Stimulated activated CD4-positive, alpha-beta T cell treated with anti-CD3 and anti-CD28 coated beads, Interleukin-4, amount 100 ng/mL, for 48 hours (primary cell): ENCODE measurements around the gene PCDHB10.
"Not testable (repeated sequence)": the region's sequence is repeated elsewhere in the genome, so short reads cannot be mapped to it uniquely, and the experiment has no call there.

Experiments used
- DNase-seq, 2 donors: peaks; one replicate each; pipeline ENCODE4 v3.0.0-alpha.2; 2020; ENCODE audit warnings: low read depth in 2 of 2

The PCDHB10 gene

DNA sequence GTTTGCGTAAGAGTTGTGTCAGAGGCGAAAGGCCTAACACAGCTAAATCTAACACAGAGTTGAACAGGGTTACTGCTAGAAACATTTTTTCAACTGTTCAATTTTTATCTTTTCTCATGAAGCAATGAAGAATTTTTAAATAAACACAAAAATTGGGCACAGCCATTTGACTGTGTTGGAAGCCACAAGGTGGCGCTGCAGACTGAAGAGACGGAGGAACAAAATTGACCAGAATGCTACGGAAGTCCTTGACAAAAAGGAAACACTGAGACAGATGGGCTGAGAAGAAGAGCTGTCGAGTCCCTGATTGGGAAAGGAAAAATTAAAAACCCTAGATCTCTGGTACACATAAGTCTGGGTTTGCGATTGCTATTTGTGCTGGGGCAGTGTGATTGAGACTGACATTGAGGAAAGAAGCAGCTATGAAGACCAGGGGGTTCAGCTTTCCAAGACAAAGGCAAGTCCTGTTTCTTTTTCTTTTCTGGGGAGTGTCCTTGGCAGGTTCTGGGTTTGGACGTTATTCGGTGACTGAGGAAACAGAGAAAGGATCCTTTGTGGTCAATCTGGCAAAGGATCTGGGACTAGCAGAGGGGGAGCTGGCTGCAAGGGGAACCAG lies 5.1 kb upstream of the PCDHB10 start, which contains the start of gene PCDHB9:
Gene PCDHB9 (plus strand): TSS at position 265 of the 616 bp plus-strand sequence. CDS start 158 bp downstream, at position 423.
- DNase-seq = peak in 1 of 2 donors; percentile 9

- not testable (repeated sequence) for DNase-seq
These were observed 3.5 kb upstream of the PCDHB10 start for GRCh38 chr5:141188682-141189081.

- DNase-seq = not testable (repeated sequence)
These were observed 3.0 kb upstream of the PCDHB10 start for GRCh38 chr5:141189131-141189530.

GRCh38 chr5:141194332-141194731 lies 2.2 kb downstream of the PCDHB10 start:
- DNase-seq = not testable (repeated sequence)

DNA sequence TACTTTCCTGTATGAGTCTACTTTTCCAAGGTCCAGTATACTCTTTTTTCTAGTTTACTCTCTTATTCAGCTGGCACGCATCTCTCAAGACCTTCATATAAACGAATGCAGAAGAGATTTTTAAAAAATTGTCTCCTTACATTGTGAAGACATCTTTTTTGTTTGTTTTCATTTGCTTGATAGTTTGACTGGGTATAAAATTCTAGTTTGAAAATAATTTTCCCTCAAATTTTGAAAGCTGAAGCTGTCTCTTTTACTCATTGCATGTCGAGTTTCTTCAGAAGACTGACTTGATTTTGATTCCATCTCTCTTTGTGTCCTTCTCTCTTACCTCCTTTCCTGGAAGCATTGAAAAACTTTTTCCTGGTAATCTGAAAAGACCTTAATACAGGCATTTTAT lies 4.2 kb downstream of the PCDHB10 start:
- DNase-seq = no peak

DNA sequence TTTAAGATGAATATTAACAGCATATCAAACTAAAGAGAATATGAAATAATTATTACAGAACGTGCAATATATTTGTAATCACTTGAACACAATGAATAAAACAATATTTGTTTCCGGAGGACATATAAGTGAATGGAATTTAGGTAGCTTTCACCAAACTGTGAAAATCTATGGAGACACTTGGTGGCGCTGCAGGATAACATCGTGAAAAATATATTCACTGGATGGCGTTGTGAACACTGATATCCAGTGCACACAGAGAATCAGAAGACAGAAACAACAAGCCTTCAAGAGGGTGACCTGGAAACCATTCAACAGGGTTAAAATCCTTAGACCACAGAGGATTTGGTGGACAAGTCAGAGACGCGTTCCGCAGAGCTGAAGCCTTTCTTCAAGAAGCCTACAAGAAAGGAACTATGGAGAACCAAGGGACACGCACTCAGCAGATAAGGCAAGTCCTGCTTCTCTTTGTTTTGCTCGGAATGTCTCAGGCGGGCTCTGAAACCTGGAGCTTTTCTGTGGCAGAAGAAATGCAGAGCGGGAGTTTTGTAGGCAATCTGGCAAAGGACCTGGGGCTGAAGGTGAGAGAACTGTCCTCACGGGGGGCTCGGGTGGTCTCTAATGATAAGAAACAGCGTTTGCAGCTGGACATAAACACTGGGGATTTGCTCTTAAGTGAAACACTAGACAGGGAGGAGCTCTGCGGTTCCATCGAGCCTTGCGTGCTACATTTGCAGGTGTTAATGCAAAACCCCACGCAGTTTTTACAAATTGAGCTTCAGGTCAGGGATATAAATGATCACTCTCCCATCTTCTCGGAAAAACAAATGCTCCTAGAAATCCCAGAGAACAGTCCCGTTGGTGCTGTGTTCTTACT lies 7.4 kb downstream of the PCDHB10 start, which contains the start of gene PCDHB11:
Gene PCDHB11 (plus strand): TSS at position 269 of the 877 bp plus-strand sequence. CDS start 148 bp downstream, at position 417.
- DNase-seq = no peak

DNA sequence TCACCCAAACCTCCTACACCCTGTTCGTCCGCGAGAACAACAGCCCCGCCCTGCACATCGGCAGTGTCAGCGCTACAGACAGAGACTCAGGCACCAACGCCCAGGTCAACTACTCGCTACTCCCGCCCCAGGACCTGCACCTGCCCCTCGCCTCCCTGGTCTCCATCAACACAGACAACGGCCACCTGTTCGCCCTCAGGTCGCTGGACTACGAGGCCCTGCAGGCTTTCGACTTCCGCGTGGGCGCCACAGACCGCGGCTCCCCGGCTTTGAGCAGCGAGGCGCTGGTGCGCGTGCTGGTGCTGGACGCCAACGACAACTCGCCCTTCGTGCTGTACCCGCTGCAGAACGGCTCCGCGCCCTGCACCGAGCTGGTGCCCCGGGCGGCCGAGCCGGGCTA lies 9.0 kb downstream of the PCDHB10 start:
- not testable (repeated sequence) for DNase-seq

DNA sequence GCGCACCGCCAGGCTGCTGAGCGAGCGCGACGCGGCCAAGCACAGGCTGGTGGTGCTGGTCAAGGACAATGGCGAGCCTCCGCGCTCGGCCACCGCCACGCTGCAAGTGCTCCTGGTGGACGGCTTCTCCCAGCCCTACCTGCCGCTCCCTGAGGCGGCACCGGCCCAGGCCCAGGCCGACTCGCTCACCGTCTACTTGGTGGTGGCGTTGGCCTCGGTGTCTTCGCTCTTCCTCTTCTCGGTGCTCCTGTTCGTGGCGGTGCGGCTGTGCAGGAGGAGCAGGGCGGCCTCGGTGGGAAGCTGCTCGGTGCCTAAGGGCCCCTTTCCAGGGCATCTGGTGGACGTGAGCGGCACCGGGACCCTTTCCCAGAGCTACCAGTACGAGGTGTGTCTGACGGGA lies 9.5 kb downstream of the PCDHB10 start:
- DNase-seq = not testable (repeated sequence)

DNA sequence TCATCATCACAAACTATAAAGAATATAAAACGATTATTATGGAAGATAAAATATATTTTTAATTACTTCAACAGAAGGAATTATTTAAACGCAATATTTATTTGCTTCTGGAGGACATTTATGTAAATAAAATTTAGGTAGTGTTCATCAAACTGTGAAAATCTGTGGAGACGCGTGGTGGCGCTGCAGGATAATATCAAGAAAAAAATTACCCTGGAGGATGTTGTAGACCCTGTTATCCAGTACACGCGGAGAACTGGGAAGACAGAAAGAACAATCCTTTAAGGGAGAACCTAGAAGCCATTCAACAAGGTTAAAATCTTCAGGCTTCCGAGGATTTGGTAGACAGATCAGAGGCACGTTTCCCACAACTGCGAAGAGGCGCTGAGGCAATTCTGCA lies 16.3 kb downstream of the PCDHB10 start, which contains the start of gene PCDHB12:
Gene PCDHB12 (plus strand): TSS at position 242 of the 400 bp plus-strand sequence. CDS start 189 bp downstream, outside the sequence.
- no peak for DNase-seq

GRCh38 chr5:141210281-141210680 lies 18.1 kb downstream of the PCDHB10 start:
- not testable (repeated sequence) for DNase-seq

DNA sequence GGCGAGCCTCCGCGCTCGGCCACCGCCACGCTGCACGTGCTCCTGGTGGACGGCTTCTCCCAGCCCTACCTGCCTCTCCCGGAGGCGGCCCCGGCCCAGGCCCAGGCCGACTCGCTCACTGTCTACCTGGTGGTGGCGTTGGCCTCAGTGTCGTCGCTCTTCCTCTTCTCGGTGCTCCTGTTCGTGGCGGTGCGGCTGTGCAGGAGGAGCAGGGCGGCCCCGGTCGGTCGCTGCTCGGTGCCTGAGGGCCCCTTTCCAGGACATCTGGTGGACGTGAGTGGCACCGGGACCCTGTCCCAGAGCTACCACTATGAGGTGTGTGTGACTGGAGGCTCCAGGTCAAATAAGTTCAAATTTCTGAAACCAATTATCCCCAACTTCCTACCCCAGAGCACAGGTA lies 18.7 kb downstream of the PCDHB10 start:
- not testable (repeated sequence) for DNase-seq

DNA sequence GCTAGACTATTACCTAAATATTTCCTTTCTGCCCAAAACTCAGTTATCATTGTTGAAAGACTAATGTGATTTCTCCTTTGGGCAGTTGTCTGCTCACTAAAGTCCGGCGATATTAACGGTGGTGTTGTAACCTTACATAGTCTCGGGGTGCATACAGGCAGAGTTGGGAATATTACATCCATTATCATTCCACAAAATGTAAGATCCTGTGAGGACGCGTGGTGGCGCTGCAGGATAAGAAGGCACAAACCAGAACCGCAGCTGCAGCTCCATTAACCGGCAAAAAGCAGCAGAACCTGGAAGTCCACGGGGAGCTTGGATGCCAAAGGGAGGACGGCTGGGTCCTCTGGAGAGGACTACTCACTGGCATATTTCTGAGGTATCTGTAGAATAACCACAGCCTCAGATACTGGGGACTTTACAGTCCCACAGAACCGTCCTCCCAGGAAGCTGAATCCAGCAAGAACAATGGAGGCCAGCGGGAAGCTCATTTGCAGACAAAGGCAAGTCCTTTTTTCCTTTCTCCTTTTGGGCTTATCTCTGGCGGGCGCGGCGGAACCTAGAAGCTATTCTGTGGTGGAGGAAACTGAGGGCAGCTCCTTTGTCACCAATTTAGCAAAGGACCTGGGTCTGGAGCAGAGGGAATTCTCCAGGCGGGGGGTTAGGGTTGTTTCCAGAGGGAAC lies 21.6 kb downstream of the PCDHB10 start, which contains the start of gene PCDHB13:
Gene PCDHB13 (plus strand): TSS at position 264 of the 684 bp plus-strand sequence. CDS start 205 bp downstream, at position 469.
- not testable (repeated sequence) for DNase-seq

DNA sequence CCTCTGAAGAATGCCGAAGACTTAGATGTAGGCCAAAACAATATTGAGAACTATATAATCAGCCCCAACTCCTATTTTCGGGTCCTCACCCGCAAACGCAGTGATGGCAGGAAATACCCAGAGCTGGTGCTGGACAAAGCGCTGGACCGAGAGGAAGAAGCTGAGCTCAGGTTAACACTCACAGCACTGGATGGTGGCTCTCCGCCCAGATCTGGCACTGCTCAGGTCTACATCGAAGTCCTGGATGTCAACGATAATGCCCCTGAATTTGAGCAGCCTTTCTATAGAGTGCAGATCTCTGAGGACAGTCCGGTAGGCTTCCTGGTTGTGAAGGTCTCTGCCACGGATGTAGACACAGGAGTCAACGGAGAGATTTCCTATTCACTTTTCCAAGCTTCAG lies 22.4 kb downstream of the PCDHB10 start:
- DNase-seq = not testable (repeated sequence)

GRCh38 chr5:141215504-141215903 lies 23.4 kb downstream of the PCDHB10 start:
- DNase-seq = not testable (repeated sequence)

GRCh38 chr5:141216035-141216434 lies 23.9 kb downstream of the PCDHB10 start:
- not testable (repeated sequence) for DNase-seq

GRCh38 chr5:141223112-141223783 lies 31.1 kb downstream of the PCDHB10 start, which contains the start of gene PCDHB14:
PCDHB14 (plus strand) TSS chr5:141223343; CDS start chr5:141223506, 163 bp downstream.
- no peak for DNase-seq

DNA sequence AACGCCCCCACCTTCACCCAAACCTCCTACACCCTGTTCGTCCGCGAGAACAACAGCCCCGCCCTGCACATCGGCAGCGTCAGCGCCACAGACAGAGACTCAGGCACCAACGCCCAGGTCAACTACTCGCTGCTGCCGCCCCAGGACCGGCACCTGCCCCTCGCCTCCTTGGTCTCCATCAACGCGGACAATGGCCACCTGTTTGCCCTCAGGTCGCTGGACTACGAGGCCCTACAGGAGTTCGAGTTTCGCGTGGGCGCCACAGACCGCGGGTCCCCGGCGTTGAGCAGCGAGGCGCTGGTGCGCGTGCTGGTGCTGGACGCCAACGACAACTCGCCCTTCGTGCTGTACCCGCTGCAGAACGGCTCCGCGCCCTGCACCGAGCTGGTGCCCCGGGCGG lies 32.7 kb downstream of the PCDHB10 start:
- DNase-seq = not testable (repeated sequence)

DNA sequence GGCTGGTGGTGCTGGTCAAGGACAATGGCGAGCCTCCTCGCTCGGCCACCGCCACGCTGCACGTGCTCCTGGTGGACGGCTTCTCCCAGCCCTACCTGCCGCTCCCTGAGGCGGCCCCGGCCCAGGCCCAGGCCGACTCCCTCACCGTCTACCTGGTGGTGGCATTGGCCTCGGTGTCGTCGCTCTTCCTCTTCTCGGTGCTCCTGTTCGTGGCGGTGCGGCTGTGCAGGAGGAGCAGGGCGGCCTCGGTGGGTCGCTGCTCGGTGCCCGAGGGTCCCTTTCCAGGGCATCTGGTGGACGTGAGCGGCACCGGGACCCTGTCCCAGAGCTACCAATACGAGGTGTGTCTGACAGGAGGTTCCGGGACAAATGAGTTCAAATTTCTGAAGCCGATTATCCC lies 33.3 kb downstream of the PCDHB10 start:
- DNase-seq = not testable (repeated sequence)

GRCh38 chr5:141234109-141234667 lies 42.0 kb downstream of the PCDHB10 start:
- DNase-seq = no peak

- DNase-seq = not testable (repeated sequence)
These were observed 43.8 kb downstream of the PCDHB10 start for GRCh38 chr5:141235922-141236321.
